ENCODE results near the gene BEX3.
"Not testable (repeated sequence)": the region's sequence is repeated elsewhere in the genome, so short reads cannot be mapped to it uniquely, and the experiment has no call there.

Gene BEX3

GRCh38 chrX:103384672-103385071 is 8.3 kb downstream of the BEX3 start:
- no peak for DNase-seq

DNA sequence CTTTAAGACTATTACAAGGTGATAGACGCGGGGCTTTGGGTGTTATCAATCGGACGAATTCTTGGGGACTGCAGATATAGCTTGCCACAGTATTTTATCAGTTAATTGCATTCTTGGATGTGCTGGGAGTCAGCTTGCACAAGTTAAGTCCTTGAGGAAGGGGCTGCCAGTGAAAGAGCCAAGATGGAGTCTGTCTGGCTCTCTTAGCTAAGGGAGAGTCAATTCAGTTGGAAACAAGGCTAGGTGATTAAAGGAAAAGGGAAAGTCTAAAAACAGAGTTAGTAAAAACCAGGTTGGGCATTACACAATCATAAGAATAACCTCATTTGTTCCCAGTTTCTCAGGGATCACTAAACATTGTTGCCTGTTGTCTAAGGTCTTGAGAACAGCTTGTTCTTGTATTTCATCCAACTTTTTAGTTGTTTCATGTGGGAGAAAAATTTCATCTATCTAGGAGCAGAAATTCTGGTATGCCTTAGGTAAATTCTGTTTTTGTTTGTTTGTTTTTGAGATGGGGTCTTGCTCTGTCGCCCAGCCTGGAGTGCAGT is 9.0 kb downstream of the BEX3 start:
- not testable (repeated sequence) for DNase-seq

- DNase-seq, result no peak
Observed at GRCh38 chrX:103386332-103386731, 10.0 kb downstream of the BEX3 start.

DNA sequence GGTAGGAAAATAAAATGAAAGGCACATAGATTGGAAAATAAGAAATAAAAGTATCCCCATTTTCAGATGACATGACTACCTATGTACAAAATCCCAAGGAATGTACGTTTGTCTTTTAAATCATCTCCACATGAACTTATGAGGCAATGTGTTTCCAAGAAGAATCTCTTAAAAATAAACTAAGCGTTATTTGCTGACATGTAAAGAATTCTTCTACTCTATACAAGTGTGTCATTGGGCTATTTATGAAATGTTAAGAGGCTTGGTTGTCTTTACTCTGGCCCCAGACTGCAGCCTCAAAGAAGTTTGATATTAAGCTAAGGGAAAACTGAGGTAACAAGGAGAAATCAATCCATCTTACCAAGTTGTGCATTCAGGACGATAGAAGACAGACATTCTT is 17.1 kb downstream of the BEX3 start:
- no peak for DNase-seq

GRCh38 chrX:103396186-103396585 is 19.8 kb downstream of the BEX3 start:
- no peak for DNase-seq

DNA sequence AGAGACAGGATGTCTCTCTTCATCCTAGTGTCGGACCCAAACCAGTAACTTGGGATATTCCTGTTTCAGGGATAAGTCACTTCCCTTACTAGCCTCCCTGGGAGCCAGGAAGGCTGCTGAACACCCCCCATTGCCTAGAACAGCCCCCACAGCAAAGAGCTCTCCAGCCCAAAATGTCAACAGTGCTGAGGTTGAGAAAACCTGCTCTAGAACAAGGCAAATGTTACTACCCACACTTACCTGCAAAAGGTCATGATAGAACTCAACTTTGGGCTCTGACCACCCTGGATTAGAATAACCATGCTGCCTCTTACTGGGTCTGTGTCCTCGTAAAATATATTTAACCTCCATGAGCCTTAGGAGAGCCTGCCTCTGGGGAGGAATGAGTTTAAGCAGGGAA is 20.3 kb downstream of the BEX3 start:
- DNase-seq, result no peak

DNA sequence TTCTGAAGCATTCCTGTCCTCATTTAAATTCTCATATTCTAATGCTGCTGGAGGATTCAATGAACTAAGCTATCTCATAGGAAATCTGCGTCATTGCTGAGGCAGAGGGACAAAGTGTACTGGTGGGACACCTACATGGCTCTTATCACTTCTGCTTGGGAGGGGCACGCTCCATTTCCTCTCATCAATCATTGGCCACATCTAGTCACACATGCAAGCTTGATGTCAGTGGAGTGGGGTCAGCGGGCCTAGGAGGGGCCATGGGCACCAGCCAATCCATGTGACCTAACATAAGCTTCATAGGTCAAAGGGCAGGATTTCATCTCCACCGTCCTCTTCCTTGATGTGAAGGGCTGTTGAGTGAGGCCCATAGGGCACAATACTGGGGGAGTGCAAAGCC is 21.4 kb downstream of the BEX3 start:
- DNase-seq, result no peak

- DNase-seq, result no peak
Observed at GRCh38 chrX:103398421-103398864, 22.1 kb downstream of the BEX3 start.

DNA sequence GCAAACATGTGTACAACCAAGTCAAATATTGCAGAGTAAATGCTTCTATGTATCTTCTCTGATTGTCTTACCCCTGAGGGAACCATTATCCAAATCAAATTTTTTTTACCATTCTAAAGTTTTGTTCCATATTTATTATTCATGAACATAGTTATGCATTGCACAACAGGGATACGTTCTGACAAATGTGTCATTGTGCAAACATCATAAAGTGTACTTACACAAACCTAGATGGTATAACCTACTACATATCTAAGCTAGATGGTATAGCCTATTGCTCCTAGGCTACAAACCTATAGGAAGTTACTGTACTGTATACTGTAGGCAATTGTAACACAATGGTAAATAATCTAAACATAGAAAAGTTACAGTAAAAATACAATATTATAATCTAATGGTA is 23.4 kb downstream of the BEX3 start:
- DNase-seq, result no peak

- no peak for DNase-seq
Observed at GRCh38 chrX:103400931-103401330, 24.6 kb downstream of the BEX3 start.

- peak; percentile 26 for DNase-seq
Observed at GRCh38 chrX:103404231-103405008, 28.1 kb downstream of the BEX3 start.

- no peak for DNase-seq
Observed at GRCh38 chrX:103405009-103405333, 28.6 kb downstream of the BEX3 start.

DNA sequence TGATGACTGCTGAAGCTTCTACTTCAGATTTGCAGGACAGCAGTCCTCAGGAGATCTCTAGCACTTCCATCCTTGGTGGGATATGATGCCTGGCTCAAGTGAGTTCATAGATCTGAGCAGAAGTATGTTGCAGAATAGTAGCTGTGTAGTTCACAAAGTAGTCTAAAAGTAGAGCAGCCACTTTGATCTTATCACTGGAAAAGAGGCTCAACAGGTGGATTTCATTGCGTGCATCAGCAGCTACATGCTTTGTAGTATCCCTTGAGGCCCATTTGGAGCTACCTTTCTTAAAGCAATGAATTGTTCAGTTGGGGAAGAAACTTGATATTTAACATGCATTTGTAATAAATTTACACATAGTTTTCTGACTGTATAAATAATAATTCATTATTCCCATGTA is 29.9 kb downstream of the BEX3 start:
- DNase-seq, result no peak

GRCh38 chrX:103407776-103408175 is 31.4 kb downstream of the BEX3 start:
- no peak for DNase-seq

GRCh38 chrX:103411721-103412120 is 35.4 kb downstream of the BEX3 start:
- DNase-seq, result not testable (repeated sequence)

DNA sequence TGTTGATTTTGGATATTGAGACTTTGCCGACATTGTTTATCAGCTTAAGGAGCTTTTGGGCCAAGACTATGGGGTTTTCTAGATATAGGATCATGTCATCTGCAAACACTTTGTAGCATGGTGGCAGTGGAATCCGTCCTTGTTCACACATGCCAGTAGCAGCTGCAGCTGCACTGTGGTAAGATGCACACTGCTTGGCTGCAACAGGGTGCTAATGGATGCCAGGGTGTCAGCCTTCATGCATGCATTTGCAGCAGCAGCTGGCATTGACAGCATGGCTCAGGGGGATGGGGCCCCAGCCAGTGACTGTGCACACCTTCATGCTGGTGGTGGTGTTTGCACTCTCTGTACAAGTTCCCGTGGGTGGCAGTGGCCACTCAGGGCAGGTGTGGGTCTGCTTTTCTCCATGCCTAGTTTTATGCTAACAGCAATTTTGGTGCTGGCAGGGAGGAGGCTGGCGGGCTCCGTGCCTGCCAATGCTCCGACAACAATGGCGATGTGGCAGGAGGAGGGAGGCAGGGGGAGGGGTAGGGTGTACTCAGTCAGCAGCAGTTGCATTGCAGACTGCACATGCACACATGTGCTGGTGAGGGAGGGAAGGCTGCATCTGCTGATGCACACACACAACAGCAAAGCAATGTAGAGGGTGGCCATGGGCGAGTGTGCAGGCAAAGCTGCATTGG is 37.5 kb downstream of the BEX3 start:
- DNase-seq, result no peak

DNA sequence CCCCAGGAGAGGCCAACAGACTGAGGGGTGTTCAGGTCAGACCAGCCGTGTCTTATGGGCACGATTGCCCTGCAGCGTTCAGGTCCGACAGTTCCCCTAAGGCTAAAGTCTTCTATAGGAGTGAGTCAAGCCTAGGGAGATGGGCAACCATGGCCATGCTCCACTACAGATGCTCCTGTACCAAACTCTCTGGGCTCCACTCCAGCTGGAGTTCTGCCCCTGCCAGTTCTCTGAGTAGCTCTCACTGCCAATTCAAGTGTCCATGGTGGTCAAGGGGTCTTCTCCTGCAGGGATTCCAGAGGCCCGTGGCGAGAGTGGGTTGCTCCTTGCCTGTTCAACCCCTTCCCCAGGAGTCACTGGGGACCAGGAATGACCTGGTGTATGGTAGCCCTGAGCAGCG is 38.2 kb downstream of the BEX3 start:
- DNase-seq, result no peak

DNA sequence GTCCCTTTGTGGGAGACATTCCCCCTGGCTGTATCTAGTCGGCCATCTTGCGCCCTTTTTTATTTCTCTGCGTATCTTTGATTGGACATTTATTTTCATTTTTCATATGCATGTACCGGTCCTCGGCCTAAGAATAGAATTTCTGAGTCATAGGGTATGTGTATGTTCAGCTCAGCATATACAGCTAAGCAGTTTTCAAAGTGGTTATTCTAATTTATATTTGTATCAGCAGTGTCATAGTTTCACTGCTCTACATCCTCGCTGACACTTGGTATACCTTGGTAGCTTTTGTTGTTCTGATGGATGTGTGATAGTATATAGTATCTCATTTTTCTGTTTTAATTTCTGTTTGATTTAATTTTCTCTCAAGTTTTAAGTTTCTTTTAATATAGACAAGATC is 38.7 kb downstream of the BEX3 start:
- DNase-seq, result no peak

GRCh38 chrX:103415528-103415927 is 39.2 kb downstream of the BEX3 start:
- DNase-seq, result no peak

- DNase-seq, result no peak
Observed at GRCh38 chrX:103417370-103417769, 41.0 kb downstream of the BEX3 start.

DNA sequence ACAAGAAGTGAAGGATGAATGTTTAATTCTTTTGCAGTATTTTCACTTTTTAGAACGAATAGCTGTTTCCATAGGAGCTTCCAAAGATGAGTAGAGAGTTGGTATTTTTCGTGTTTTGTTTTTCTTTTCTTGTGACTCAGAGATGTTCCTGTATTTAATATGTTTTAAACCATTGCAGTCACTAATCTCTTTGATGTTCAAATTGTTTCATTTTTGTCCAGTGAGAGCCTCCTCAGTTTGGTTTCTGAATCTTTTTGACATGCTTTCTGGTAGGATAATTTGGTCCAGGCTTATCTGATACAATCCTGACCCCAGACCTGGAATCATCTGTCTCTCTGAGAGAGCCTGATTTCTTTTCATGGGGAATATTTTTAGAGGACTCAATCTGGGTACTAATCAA is 41.6 kb downstream of the BEX3 start:
- DNase-seq, result no peak

GRCh38 chrX:103418811-103419340 is 42.5 kb downstream of the BEX3 start:
- no peak for DNase-seq

- no peak for DNase-seq
Observed at GRCh38 chrX:103423955-103424638, 47.8 kb downstream of the BEX3 start.

All from activated naive CD4-positive, alpha-beta T cell treated with anti-CD3 and anti-CD28 coated beads, Interleukin-2, amount 50 U/mL, for 16 hours (primary cell).